Upper lobe of left lung (tissue), 4 donors: ENCODE measurements around the gene ADAP1.

ENCODE experiments used
- CTCF ChIP-seq, 6 experiments: fragments of 450-650 bp in 4 of 6; fragments of 200-600 bp in 2 of 6; sonication (generic) in 2 of 6; IDR thresholded peaks; one replicate each; pipeline ENCODE4 v1.5.1; 2016 to 2019; ENCODE audit warnings: antibody characterized with exemption in 6 of 6
- EP300 ChIP-seq, 4 donors: sonication (generic); formaldehyde crosslinking; IDR thresholded peaks; one replicate each; pipeline ENCODE4 v1.5.1; 2017; ENCODE audit warnings: antibody characterized with exemption in 4 of 4, control low read depth in 2 of 4
- POLR2A ChIP-seq, 4 donors: fragments of 450-650 bp; IDR thresholded peaks; one replicate each; pipeline ENCODE4 v1.5.1; 2016 to 2017; ENCODE audit warnings: antibody characterized with exemption in 4 of 4, mild to moderate bottlenecking in 2 of 4
- POLR2AphosphoS5 ChIP-seq, 2 donors: sonication (generic); formaldehyde crosslinking; IDR thresholded peaks; one replicate each; pipeline ENCODE4 v1.5.1; 2017; ENCODE audit warnings: antibody characterized with exemption in 2 of 2

DNA sequence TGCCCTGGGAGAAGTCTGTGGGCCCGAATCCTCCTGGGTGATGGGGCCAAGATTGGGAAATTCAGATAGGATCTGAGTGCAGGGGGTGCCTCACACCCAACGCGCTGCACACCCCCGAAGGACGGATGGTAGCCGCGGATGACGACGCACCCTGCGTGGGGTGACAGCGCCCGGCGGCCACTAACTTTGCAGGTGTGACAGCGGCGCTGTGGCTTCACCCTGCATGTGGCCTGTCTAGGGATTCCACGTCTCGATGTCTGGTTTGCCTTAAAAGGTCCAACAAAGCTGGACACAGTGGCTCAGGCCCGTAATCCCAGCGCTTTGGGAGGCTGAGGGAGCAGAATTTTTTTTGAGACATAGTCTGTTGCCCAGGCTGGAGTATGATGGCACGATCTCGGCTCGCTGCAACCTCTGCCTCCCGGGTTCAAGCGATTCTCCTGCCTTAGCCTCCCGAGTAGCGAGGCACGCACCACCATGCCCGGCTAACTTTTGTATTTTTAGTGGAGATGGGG is 18.6 kb downstream of the ADAP1 start:
- TF ChIP-seq POLR2A (IDR thresholded peaks at IDR 0.05) = no peak
- no peak for TF ChIP-seq CTCF (IDR thresholded peaks at IDR 0.05)
- TF ChIP-seq POLR2AphosphoS5 (IDR thresholded peaks at IDR 0.05) = no peak
- TF ChIP-seq EP300 (IDR thresholded peaks at IDR 0.05) = no peak
